HG02678 (cell line): ENCODE measurements around the gene OGT.
"Not testable (repeated sequence)": the region's sequence is repeated elsewhere in the genome, so short reads cannot be mapped to it uniquely, and the experiment has no call there.

ENCODE experiments used
- ATAC-seq: cut with Tn5 transposase; IDR thresholded peaks from one replicate; pipeline ENCODE4 v1.9.1; 2021; ENCODE audit warnings: mild to moderate bottlenecking, moderate library complexity; ENCODE audit not compliant: unreplicated experiment

The OGT gene

GRCh38 chrX:71532753-71533425 is at the start of gene OGT:
OGT (plus strand) TSS chrX:71533104; CDS start chrX:71533300, 196 bp downstream.
- ATAC-seq: peak; percentile 85

GRCh38 chrX:71487814-71488213 is 45.1 kb upstream of the OGT start:
- no peak for ATAC-seq

- no peak for ATAC-seq
Measured at GRCh38 chrX:71489540-71489939, 43.4 kb upstream of the OGT start.

- peak; percentile 65 for ATAC-seq
Measured at GRCh38 chrX:71492231-71493065, 40.5 kb upstream of the OGT start.

GRCh38 chrX:71493111-71493613 is 39.7 kb upstream of the OGT start:
- ATAC-seq: no peak

- ATAC-seq: not testable (repeated sequence)
Measured at GRCh38 chrX:71495979-71496378, 36.9 kb upstream of the OGT start.

GRCh38 chrX:71496476-71496875 is 36.4 kb upstream of the OGT start:
- ATAC-seq: no peak

- not testable (repeated sequence) for ATAC-seq
Measured at GRCh38 chrX:71502080-71502479, 30.8 kb upstream of the OGT start.

GRCh38 chrX:71504346-71504745 is 28.6 kb upstream of the OGT start:
- ATAC-seq: no peak

- ATAC-seq: no peak
Measured at GRCh38 chrX:71509289-71509688, 23.6 kb upstream of the OGT start.

- no peak for ATAC-seq
Measured at GRCh38 chrX:71510161-71510560, 22.7 kb upstream of the OGT start.

- not testable (repeated sequence) for ATAC-seq
Measured at GRCh38 chrX:71513731-71514130, 19.2 kb upstream of the OGT start.

- peak; percentile 78 for ATAC-seq
Measured at GRCh38 chrX:71514367-71515037, 18.4 kb upstream of the OGT start.

GRCh38 chrX:71515038-71515396 is 17.9 kb upstream of the OGT start:
- no peak for ATAC-seq

GRCh38 chrX:71525316-71525715 is 7.6 kb upstream of the OGT start:
- ATAC-seq: no peak

GRCh38 chrX:71532078-71532752 is 689 bp upstream of the OGT start:
- ATAC-seq: peak; percentile 5

- ATAC-seq: no peak
Measured at GRCh38 chrX:71533516-71533850, 579 bp downstream of the OGT start.

GRCh38 chrX:71533851-71534561 is 1.1 kb downstream of the OGT start:
- no peak for ATAC-seq

- no peak for ATAC-seq
Measured at GRCh38 chrX:71534773-71535544, 2.1 kb downstream of the OGT start.

- ATAC-seq: no peak
Measured at GRCh38 chrX:71536285-71536684, 3.4 kb downstream of the OGT start.
